GM21423 (cell line): ENCODE results near the gene ROBO2.

Experiments used
- ATAC-seq: cut with Tn5 transposase; IDR thresholded peaks from one replicate; pipeline ENCODE4 v1.9.1; 2021; ENCODE audit warnings: mild to moderate bottlenecking, moderate library complexity; ENCODE audit not compliant: unreplicated experiment

ROBO2 gene

GRCh38 chr3:77096966-77097890 lies 57.3 kb downstream of the ROBO2 start:
- ATAC-seq: no peak

- no peak for ATAC-seq
Observed at GRCh38 chr3:77102951-77103769, 63.3 kb downstream of the ROBO2 start.

GRCh38 chr3:77122652-77123051 lies 82.8 kb downstream of the ROBO2 start:
- ATAC-seq: no peak

GRCh38 chr3:77125966-77126365 lies 86.1 kb downstream of the ROBO2 start:
- no peak for ATAC-seq

- no peak for ATAC-seq
Observed at GRCh38 chr3:77134769-77135168, 94.9 kb downstream of the ROBO2 start.

- ATAC-seq: no peak
Observed at GRCh38 chr3:77137559-77137958, 97.7 kb downstream of the ROBO2 start.

- no peak for ATAC-seq
Observed at GRCh38 chr3:77139624-77140023, 99.7 kb downstream of the ROBO2 start.

- ATAC-seq: no peak
Observed at GRCh38 chr3:77141423-77141822, 101.5 kb downstream of the ROBO2 start.

- no peak for ATAC-seq
Observed at GRCh38 chr3:77142578-77142977, 102.7 kb downstream of the ROBO2 start.

GRCh38 chr3:77146004-77146403 lies 106.1 kb downstream of the ROBO2 start:
- ATAC-seq: no peak

- ATAC-seq: no peak
Observed at GRCh38 chr3:77147836-77148578, 108.1 kb downstream of the ROBO2 start.

- ATAC-seq: no peak
Observed at GRCh38 chr3:77149382-77149781, 109.5 kb downstream of the ROBO2 start.

- no peak for ATAC-seq
Observed at GRCh38 chr3:77150028-77150427, 110.1 kb downstream of the ROBO2 start.

- no peak for ATAC-seq
Observed at GRCh38 chr3:77150759-77151158, 110.9 kb downstream of the ROBO2 start.

- ATAC-seq: no peak
Observed at GRCh38 chr3:77158730-77159581, 119.1 kb downstream of the ROBO2 start.

GRCh38 chr3:77160931-77161497 lies 121.1 kb downstream of the ROBO2 start:
- ATAC-seq: no peak

GRCh38 chr3:77169823-77170222 lies 129.9 kb downstream of the ROBO2 start:
- no peak for ATAC-seq

- no peak for ATAC-seq
Observed at GRCh38 chr3:77171026-77171425, 131.1 kb downstream of the ROBO2 start.

GRCh38 chr3:77179762-77180161 lies 139.9 kb downstream of the ROBO2 start:
- ATAC-seq: no peak

- no peak for ATAC-seq
Observed at GRCh38 chr3:77182341-77182740, 142.4 kb downstream of the ROBO2 start.
